GM23248 (cell line): Measurements from ENCODE around the gene ITGB6.

ENCODE experiments used
- EZH2 ChIP-seq: fragments of 200-600 bp; sonication (generic); IDR thresholded peaks from 2 replicates; pipeline ENCODE4 v1.6.1; 2018; ENCODE audit warnings: antibody characterized with exemption, mild to moderate bottlenecking; ENCODE audit not compliant: insufficient read depth, poor library complexity, severe bottlenecking
- EZH2phosphoT487 ChIP-seq: fragments of 200-600 bp; sonication (generic); IDR thresholded peaks from 2 replicates; pipeline ENCODE4 v1.6.1; 2018; ENCODE audit warnings: antibody characterized with exemption, moderate library complexity, mild to moderate bottlenecking, low read depth; ENCODE audit not compliant: insufficient read depth

- TF ChIP-seq EZH2 = no peak
- no peak for TF ChIP-seq EZH2phosphoT487
Measured at GRCh38 chr2:160242893-160243564, 43.0 kb upstream of the ITGB6 start.
